SKM-1 (cell line): Measurements from ENCODE around the gene FAM81B.
"Not testable (repeated sequence)": the region's sequence is repeated elsewhere in the genome, so short reads cannot be mapped to it uniquely, and the experiment has no call there.

Experiments
- DNase-seq: peaks from one replicate; lab custom pipeline; 2025; ENCODE audit not compliant: unreplicated experiment; lab: John Stamatoyannopoulos, UW

FAM81B gene, protein sequence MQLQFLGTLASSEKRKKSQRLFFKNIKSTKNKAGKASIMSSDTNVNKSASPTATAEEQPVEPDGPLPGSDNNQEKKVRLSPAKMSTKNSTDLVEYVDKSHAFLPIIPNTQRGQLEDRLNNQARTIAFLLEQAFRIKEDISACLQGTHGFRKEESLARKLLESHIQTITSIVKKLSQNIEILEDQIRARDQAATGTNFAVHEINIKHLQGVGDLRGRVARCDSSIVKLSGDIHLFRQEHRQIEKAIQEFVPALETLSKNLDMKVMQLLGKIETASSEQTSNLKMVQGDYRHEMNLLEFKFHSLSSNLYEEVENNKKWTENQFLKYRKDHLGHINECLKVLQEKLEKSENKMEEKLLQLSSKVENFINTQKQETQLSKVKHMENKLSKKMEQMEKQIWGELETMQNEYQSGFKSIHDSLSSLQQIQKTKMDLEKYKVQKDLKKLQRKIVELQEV

DNA sequence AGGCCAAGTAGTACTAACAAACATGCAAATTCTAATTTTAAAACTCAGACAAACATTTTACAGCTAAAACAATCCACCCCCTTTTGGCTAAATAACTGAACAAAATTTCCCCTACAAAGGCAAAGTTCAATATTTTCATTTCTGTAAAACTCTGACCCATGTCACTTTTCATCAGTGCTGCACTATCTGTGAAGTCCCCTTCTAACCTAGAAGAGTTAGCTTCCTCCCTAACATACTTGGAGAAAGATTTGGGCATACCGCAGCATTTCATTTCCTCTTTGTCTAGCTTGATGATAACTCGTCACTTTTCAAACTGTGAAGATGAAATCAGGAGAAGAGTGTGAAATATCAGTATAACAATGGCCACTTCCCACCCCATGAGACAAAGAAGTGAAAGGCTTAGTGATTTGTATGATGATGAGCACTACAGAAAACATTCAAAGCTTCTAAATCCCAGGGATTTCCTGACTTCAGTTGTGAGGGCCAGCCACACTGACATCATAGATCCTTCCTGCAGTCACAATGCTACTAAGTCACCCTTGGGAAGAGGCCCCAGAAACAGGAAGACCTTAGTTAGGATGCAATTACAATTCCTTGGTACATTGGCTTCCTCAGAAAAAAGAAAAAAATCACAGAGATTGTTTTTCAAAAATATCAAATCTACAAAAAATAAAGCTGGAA lies at the start of gene FAM81B:
Gene FAM81B, plus strand, starts transcription at position 555 of the 681 bp plus-strand sequence. Its CDS starts 24 bp downstream, at position 579.
- DNase-seq, result no peak

DNA sequence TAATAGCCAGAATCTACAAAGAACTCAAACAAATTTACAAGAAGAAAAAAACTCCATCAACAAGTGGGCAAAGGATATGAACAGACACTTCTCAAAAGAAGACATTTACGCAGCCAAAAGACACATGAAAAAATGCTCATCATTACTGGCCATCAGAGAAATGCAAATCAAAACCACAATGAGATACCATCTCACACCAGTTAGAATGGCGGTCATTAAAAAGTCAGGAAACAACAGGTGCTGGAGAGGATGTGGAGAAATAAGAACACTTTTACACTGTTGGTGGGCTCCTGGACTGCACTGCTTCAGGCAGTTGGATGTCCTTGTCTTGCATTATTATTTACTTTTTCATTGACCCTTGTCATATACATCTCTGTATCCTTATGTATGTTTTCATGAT lies 49.7 kb upstream of the FAM81B start:
- not testable (repeated sequence) for DNase-seq

DNA sequence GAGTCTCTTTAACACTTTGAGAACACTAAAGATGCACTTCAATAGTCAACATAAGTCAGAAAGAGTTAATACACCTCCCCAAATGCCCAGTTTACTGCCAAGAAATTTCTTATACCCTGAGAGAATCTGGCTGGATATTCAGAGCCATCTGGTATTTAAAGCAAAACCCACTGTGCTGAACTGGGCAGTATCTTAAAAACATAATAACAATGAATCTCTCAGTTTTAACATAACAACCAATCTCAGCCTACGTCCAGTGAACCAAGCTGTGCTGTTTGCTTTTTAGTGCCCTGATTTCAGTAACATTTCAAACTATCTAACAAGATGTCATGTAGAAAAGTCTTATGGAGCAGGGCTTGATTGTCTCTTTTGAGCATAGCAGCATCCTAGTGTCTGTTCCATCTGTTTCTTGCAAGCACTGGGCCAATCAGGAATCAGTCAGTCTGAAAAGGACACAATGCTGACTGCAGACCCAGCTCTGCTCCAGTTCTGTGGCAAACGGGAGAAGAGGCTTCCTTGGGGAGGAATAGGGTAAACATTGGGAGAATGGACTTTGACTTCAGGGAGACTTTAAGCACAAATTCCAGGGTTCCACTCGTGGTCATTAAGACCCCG lies 43.6 kb upstream of the FAM81B start:
- DNase-seq, result no peak

DNA sequence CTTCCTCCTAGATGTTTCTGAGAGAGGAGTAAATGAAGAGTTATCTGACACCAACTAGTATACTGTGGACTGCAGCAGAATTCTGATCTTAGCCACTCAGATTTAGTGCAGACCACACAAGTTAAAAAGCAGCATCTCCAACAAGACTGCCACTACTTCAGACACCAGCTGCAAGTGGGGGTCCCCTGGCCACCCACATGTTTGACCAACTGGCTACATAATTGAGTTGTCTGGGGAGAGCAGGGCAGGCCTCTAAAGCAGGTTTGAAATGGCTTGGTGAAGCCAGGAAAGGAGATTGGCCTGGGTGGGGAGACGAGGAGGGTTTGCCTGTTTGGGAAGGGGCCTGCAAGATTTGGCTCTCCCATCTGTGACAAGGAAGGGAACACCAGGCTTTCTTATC lies 40.5 kb upstream of the FAM81B start:
- no peak for DNase-seq

DNA sequence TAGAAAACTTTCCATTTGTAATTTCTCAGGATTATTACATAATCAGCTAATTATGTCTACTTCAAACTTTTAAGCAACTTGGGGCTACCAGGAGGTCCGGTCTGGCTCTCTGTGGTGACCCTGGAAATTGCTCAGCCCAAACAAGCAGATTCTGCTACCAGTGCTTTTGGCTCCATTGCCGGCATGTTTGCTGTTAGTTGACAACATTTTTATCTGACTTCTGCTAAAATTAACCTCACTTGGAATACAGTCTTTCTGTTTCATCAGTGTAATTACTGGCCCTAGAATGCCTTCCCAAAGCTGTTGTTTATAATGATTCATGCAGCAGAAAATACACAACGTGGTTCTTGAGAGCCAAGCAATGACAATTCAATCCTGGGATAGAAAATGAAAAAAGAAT lies 38.5 kb upstream of the FAM81B start:
- no peak for DNase-seq

DNA sequence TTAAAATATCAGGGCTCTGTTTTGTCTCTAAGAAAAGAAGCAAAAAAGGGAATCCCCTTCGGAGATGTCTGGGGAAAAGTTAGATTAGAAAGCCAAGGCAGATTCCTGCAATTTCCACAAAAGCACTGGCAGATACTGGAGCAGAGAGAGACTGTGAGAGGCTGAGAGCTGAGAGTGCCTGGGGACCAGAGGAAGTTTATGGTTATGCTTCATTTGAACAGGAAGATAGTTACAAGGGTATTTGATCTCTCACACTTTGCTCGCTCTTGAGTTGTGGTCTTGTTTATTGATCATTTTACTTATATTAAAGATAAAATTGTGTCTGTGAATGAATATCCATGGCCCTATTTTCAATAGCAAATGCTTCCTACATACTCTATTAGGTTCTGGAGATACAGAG lies 32.8 kb upstream of the FAM81B start:
- no peak for DNase-seq

DNA sequence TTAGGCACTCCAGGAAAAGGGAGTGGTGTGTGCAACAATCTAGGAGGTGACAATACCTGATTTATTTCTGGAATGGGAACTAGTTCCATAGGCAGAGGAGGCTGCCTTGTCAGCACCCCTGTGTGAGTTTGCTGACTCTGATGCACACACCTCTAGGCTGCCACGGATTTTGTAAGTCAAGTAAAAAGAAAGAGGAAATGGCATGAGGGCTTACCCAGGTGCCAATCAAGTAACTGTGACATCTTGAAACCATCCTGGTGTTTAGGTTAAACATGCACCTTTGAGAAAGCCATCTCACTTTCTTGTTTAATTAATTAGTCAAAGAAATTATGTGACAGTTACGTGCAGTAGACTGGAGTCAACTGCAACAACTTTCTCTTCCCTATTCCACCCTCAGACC lies 32.3 kb upstream of the FAM81B start:
- DNase-seq, result no peak

DNA sequence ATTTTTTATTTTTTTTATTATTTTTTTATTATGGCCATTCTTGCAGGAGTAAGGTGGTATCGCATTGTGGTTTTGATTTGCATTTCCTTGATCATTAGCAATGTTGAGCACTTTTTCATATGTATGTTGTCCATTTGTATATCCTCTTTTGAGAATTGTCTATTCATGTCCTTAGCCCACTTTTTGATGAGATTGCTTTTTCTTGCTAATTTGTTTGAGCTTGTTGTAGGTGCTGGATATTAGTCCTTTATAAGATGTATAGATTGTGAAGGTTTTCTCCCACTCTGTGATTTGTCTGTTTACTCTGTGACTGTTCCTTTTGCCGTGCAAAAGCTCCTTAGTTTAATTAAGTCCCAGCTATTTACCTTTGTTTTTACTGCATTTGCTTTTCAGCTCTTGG lies 30.5 kb upstream of the FAM81B start:
- DNase-seq, result not testable (repeated sequence)

DNA sequence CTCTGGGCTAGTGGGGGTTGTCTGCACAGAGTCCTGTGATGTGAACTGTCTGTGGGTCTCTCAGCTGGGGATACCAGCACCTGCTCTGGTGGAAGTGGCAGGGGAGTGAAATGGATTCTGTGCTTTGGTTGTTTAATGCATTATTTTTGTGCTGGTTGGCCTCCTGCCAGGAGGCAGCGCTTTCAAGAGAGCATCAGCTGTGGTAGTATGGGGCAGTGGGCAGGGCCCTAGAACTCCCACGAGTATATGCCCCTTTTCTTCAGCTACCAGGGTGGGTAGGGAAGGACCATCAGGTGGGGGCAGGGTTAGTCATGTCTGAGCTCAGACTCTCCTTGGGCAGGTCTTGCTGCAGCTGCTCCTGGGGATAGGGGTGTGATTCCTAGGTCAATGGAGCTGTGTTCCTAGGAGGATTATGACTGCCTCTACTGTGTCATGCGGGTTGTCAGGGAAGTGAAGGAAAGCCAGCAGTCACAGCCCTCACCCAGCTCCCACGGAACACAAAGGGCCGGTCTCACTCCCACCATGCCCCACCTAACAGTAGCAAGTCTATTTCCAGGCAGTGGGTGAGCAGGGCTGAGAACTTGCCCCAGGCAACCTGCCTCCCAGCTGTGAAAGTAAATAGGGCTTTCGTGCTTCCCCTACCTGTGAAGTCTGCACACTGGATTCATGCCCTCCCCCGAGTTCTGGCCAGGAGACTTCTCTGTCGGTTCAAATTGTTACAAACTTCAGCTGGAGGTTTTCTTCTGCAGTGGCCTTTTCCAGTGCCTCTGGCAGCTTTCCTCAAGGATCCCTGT lies 25.7 kb upstream of the FAM81B start:
- no peak for DNase-seq

DNA sequence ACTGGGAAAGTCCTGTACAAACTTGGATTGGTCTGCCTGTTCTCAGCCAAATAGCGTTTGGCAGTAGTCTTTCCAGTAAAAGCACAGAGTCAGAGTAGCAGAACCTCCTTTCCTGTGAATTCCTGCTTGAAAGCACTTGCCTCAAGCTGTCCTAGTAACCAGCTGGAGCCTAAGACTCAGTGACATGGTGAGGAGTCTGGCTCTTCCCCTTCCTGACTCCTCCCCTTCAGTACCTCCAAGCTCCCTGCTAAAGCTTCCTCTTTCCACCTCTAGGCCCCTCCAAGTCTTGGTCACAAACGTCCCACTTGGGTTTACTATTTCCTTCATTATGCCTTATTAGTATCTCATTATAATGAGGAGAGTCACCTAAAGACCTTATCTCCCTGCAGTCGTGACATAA lies 21.4 kb upstream of the FAM81B start:
- DNase-seq, result peak; percentile 22

DNA sequence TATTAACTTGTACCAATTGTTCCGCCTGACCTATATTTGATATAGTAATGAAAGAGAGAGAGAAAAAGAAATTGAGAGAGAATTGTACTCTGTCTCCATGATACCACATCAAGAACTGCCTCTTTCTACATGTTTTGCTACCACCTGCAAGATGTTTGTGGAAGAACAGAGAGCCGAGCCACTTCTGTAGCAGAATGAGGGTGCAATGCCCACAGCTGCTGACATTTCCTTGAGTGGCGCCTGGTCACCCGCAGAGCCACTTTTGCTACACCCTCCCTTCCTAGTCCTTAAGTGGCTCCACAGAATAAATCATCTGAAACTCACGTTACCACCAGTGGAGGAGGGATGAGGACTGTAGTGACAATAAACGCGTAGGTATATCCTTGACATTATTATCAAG lies 17.1 kb upstream of the FAM81B start:
- no peak for DNase-seq

DNA sequence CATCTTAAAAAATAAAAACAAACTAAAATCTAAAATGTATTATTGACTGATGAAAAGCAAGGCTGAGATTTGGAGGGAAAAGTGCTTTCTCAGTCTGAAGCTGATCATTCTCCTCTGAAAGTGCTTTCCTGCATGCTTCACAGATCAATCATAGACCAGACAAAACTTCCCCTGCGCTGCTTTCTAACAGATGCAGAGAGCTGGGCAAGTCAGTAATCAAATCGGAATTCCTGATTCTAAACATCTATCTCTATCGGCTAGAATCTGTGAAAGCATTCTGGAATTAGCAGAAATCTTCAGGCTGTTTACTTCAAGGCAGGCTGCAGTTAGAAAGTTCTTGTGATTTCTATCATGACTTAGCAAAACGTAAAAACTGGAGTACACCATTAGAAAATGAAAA lies 15.6 kb upstream of the FAM81B start:
- no peak for DNase-seq

DNA sequence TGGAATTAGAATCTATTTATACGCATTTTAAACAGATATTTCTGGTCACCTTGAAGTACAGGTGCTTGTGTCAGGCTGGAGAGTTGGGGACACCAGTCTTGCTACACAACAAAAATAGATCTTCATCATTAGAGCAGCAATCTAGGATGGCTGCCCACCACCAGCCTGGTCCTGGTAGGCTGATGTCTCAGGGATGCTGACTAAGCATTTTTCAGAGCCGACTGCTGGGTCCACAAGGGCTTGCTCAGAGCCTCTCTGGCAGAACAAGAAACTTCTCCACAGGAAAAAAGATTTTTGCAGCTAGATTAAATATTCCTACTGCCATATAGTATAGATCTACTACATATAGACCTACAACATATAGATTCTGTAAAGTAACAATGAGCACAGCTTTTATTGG lies 12.0 kb upstream of the FAM81B start:
- DNase-seq, result no peak

DNA sequence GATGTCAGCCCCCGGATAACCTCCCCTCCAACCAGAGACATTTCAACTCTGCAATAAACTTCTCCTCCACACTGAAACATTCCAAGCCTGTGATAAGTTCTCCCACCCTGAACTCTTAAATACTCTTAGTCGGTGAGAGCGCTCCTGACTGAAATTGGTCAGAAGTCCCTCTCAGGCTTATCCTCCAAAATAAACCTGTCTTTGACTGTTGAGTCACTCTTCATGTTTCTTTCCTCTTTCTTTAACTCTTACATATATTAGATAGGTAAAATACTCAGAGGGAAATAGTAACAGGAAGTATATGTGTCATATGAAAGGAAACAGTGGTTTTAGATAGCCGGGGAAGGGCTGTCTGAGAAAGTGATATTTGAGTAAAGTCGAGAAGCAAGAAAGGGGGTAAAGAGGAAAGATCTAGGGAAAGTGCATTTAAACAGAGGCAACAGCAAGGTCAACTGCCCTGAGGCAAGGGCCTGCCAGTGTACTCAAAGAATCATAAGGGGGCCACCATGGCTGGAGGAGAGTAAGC lies 11.0 kb upstream of the FAM81B start:
- DNase-seq, result no peak

DNA sequence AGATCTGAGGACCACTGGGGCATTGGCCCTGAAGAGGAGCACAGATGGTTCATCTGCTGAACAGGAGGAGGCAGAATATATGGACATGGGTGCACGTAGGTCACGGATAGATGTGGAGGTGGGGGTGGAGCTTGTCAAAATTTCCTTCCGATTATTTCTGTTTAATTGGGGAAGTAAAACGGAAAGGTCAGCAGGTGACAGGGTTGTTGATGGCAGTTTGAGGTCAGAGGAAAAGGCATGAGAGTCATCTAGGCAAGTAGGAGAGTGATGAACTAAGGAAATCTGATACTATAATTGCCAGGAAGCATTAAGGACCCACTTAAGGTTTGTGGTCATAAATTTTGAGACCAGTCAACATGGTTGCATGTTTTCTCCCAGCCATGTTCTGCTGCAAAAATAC lies 8.4 kb upstream of the FAM81B start:
- DNase-seq, result no peak

DNA sequence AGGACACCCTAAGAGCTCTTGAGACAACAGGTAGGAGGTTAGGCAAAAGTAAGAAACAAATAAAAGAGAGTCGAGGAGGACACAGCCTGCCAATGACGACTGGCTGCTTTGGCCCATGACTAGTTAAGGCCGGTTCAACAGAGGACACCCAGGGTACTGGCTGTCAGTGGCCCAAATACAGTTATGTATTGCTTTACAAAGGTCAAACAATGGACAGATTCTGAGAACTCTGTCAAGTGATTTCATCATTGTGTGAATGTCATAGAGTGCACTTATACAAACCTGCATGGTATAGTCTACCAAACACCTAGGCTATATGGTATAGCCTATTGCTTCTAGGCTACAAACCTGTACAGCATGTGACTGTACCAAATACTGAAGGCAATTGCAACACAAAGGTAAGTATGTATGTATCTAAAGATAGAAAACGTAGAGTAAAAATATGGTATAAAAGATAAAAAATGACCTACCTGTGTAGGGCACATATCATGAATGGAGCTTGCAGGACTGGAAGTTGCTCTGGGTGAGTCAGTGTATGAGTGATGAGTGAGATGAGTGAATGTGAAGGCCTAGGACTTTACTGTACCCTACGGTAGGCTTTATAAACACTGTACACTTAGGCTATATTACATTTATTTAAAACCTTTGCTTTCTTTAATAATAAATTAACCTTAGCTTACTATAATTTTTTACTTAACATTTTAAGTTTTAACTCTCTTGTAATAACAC lies 6.5 kb upstream of the FAM81B start:
- DNase-seq, result no peak

DNA sequence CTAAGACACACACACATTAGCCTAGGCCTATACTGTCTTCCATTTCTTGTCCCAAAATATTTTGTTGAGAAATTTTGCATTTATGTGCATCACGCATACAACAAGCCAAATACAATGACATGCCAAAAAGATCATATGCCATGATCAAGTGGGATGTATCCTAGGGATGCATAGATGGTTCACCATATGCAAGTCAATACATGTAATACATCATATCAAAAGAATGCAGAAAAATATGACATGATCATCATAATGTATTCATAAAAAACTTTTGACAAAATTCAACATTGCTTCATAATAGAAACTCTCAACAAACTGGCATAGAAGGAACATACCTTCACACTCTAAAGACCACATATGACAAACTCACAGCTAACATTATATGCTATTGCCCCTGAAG lies 5.8 kb upstream of the FAM81B start:
- DNase-seq, result no peak

DNA sequence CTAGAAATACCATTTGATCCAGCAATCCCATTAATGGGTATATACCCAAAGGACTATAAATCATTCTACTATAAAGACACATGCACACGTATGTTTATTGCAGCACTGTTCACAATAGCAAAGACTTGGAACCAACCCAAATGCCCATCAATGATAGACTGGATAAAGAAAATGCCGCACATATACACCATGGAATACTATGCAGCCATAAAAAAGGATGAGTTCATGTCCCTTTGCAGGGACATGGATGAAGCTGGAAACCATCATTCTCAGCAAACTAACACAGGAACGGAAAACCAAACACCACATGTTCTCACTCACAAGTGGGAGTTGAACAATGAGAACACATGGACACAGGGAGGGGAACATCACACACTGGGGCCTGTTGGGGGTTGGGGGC lies 799 bp downstream of the FAM81B start:
- DNase-seq, result not testable (repeated sequence)

DNA sequence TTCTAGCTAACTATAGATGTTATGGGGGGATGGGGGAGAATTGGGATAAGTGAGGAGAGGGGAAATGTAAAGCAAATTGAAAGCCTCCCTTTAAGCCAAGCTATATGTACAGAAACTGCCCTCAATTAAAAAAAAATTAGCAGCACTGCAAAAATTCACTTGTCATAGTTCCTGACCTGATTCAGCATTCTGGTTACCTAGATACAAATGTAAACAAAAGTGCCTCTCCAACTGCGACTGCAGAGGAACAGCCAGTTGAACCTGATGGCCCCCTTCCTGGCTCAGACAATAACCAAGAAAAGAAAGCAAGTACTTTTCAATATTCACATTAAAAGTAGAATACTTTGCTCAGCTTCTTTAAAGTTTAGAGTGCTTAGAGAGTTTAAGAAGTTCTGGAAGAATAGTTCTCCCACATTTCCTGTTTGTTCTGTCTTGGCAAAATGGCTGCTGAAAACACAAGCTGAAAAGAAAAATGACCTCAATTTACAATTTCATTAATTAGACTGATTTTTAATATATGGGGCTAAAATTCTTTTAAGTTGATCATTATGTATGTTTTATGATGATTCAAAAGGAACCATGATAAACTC lies 1.5 kb downstream of the FAM81B start:
- DNase-seq, result no peak

DNA sequence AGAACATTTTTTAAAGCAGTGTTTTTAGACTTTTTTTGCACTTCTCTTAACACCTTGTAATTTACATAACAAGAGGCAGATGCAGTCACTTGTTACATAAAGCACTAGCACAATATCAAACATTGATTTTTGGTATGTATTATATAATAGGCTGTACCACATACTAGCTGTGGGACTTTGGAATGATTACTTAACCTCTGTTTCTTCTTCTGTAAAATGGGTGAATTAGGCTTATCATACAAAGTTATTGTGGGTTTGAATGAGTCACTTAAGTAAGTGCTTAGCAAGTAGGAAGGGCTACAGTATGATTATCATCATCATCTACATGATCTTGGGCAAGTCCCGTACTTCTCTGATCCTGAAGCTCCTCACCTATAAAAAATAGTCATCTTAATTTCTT lies 2.1 kb downstream of the FAM81B start:
- DNase-seq, result no peak
